ENCODE data around the gene CHRNB2.

CHRNB2 gene

DNA sequence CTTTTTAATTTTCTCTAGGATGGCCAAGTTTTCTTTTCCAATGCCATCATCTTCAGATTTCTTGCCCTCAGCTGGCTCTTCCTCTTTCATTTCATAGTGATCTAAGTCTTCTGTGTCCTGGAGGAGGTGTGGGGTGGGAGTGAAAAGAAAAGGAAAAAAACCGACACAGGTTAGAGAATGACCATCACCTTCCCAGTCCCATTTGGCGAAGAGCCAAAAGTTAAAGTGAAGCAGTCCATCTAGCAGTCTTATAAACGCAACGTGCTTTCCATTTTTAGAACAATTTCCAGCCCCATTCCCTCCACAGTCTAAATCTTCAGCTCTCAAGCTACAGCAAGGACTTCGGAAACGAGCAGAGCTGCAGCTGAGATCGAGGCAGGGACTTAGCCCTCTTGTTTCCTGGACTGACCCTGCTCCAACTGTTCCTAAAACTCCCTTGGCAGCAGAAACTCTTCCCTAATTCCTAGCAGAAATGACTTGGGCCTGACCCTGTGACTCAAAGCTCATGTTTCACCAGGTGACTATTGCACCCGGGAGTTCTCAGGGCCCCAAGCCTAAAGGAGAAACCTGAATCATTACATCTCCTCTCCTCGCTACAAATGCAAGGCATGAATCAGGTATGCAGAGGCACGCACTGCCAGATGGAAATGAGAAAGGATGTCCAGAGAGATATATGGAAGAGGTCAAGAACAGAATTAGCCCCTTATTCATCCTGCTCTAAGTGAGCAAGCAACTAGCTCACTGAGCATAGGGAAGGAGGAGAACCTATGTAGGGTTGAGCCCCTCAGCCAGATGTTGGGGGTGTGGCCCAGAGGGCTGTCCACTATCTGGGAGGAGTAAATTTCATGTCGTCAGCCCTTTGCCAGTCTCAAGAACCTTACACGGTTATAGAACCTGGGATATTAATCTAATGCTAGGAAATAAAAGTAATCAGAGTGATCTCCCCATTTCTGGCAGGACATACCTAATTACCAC, 14.2 kb upstream of the CHRNB2 start:
- TF ChIP-seq CTCF (IDR thresholded peaks at IDR 0.05; ENCODE audit: insufficient read depth, low read depth, low read length, missing control alignments) = no peak
- H3K4me3 ChIP-seq (ENCODE audit: low read depth, low read length) = no peak overlapping the region
- DNase-seq (ENCODE audit: low read depth) = no peak

DNA sequence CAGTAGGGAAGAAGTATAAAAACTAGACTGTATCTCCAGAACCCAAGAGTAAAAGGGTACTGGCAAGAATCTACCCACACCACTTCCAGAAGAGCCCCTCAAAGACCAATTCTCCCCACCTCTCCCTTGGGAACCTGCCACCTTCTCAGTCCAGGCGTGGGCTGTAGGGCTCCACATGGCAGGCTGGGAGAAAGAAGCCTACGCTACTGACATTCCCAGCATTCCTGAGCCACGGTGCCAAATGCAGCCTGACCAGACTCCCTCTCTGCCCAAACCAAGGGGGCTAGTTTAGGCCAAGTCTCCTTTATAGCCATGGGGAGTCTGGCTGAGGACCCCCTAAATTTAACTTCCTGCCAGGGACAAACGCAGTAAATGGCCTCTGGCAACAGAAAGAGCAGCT, 11.2 kb upstream of the CHRNB2 start:
- no peak for DNase-seq (ENCODE audit: low read depth)
- no peak for TF ChIP-seq CTCF (IDR thresholded peaks at IDR 0.05; ENCODE audit: insufficient read depth, low read depth, low read length, missing control alignments)

DNA sequence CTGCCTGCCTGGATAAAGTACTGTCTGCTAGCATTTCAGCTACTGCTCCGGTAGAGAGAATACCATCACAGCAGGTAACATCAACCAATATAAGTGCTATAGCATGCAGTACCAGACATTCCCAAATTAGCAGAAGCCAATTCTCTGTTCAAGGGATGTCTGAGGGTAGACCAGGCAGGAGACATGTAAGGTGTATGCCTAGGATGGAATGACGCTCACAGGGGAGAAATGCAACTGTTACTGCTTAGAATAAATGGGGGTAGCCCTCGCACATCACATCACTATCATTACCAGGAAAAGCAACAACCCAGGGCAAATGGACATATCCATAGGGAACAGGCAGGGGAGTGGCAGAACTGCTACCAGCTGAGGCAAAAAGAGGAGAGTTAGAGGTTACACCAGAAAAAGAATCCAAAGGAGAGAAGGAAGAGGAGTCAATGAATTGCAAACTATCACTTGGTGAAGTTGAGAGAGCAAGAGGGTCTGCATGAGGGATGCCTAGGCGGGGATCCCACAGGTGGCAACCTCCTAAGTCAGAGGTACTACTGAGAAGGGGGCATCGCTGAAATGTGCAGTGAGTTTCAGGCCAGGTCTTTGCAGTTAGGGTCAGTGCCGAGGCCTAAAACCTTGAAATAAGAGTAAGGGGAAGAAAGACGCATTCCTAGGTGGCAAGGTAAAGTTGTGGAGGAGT, 10.2 kb upstream of the CHRNB2 start:
- no peak for TF ChIP-seq CTCF (IDR thresholded peaks at IDR 0.05; ENCODE audit: insufficient read depth, low read depth, low read length, missing control alignments)
- no peak for DNase-seq (ENCODE audit: low read depth)
- H3K4me3 ChIP-seq (ENCODE audit: low read depth, low read length) = peak overlapping the region; percentile 92

More for the DNA sequence above, 11.2 kb upstream of the CHRNB2 start:
- H3K4me3 ChIP-seq (ENCODE audit: low read depth, low read length) = peak overlapping the region; percentile 92

DNA sequence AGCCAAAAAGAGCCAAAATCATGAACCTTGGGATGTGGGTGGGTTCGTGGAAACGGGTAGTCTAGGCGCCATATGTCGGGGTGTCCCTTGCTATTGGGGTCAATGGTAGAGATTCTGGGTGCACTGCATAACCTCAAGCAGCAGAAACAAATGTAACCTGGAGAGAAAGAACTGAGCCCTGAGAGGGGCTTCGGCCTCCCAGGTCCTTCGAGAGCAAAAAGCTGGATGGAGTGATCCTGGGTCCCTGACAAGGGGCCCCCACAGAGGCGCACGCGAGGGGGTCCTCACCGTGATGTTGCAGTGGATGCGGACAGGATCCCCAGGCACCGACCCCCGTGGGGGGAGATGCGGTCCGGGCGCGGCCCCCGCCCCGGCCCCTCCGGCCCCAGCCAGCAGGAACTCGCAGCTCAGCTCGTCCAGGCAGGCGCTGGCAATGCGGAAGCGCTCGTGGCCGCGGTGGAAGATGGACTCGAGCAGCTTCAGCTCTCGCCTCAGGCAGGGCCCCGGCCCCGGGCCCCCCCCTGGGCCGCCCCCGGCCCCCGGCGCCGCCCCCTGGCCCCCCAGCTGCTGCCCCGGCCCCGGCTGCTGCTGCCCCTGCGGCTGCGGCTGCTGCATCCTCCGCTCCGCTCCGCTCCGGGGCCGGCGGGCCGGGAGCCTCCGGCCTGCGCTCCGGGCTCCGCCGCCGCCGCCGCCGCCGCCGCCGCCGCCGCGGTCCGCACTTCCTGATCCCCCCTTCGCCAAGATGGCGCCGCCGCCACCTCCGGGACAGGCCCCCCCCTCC, 9.4 kb upstream of the CHRNB2 start, which contains the start of gene UBE2Q1:
Gene UBE2Q1 (minus strand): TSS at position 724 of the 781 bp plus-strand sequence. CDS start 109 bp downstream, at position 615.
- DNase-seq (ENCODE audit: low read depth) = peak; percentile 61
- peak within 1 kb of the TSS; percentile 96 for H3K4me3 ChIP-seq (ENCODE audit: low read depth, low read length)
- TF ChIP-seq CTCF (IDR thresholded peaks at IDR 0.05; ENCODE audit: insufficient read depth, low read depth, low read length, missing control alignments) = no peak

GRCh38 chr1:154558720-154559465, 8.7 kb upstream of the CHRNB2 start:
- DNase-seq (ENCODE audit: low read depth) = peak; percentile 100
- peak overlapping the region; percentile 96 for H3K4me3 ChIP-seq (ENCODE audit: low read depth, low read length)
- TF ChIP-seq CTCF (IDR thresholded peaks at IDR 0.05; ENCODE audit: insufficient read depth, low read depth, low read length, missing control alignments) = no peak

Data from GM12865 (cell line).